A549 (cell line): ENCODE data around the gene SRGAP1. TPM values are rescaled to one million over a fixed set of nuclear protein-coding genes. Genes with fewer than 3 reads are reported as not detected.

Experiments
- ATAC-seq, 2 experiments: fragments of 200-7000 bp in 1 of 2; fragments of >200 bp in 1 of 2; cut with Nextera tagmentation in 1 of 2; cut with Tn5 transposase in 1 of 2; 3 replicates each; pipeline versions ENCODE4 v1.8.0 to v1.9.1; 2018 to 2020; ENCODE audit warnings: mild to moderate bottlenecking in 1 of 2, moderate library complexity in 1 of 2
- CTCF ChIA-PET: fragments of 300-600 bp; sonication (Branson Sonifier 250); formaldehyde crosslinking; extraction: SDS; loops from one replicate; lab custom pipeline; 2021; ENCODE audit warnings: antibody characterized with exemption, inconsistent platforms; lab: Yijun Ruan, JAX
- POLR2A ChIA-PET: fragments of 350-600 bp; formaldehyde crosslinking; extraction: SDS; loops from one replicate; lab custom pipeline; 2021; ENCODE audit warnings: antibody characterized with exemption, inconsistent platforms; lab: Yijun Ruan, JAX
- DNase-seq, 2 experiments: peaks; one replicate each; pipeline versions ENCODE4 v3.0.0 to v3.0.0-alpha.2; 2011 to 2016; ENCODE audit warnings: low read depth in 1 of 2, low spot score in 1 of 2
- FAIRE-seq: peaks from 2 replicates; lab custom pipeline; 2011; peaks lifted over from hg19 to GRCh38; lab: Jason Lieb, UNC
- H3K27ac ChIP-seq, 2 experiments: fragments of >200 bp; sonication (Bioruptor Twin); formaldehyde crosslinking; 3 replicates each; pipeline ENCODE4 v1.5.1; 2016 to 2017
- H3K4me1 ChIP-seq: fragments of >200 bp; sonication (Bioruptor Twin); formaldehyde crosslinking; 3 replicates; pipeline ENCODE4 v1.6.1; 2016
- H3K4me2 ChIP-seq: fragments of >200 bp; sonication (Bioruptor Twin); formaldehyde crosslinking; 3 replicates; pipeline ENCODE4 v1.6.1; 2016
- H3K4me3 ChIP-seq: fragments of >200 bp; sonication (Bioruptor Twin); formaldehyde crosslinking; 3 replicates; pipeline ENCODE4 v1.5.1; 2016
- H3K9me3 ChIP-seq: fragments of >200 bp; sonication (Bioruptor Twin); formaldehyde crosslinking; 3 replicates; pipeline ENCODE4 v1.6.1; 2016
- ATOH8 ChIP-seq: fragments of 250-450 bp; sonication (Bioruptor Pico); IDR thresholded peaks from 2 replicates; pipeline ENCODE4 v1.5.0; 2020; ENCODE audit warnings: low read depth, mild to moderate bottlenecking, moderate library complexity
- BHLHE40 ChIP-seq: IDR thresholded peaks from 2 replicates; pipeline ENCODE4 v1.6.1; 2012; ENCODE audit warnings: low read depth, low read length, inconsistent platforms
- CTCF ChIP-seq: fragments of >200 bp; sonication (Bioruptor Twin); formaldehyde crosslinking; IDR thresholded peaks from 3 replicates; pipeline ENCODE4 v1.5.1; 2016
- EHF ChIP-seq: fragments of 250-450 bp; sonication (Bioruptor Pico); IDR thresholded peaks from 2 replicates; pipeline ENCODE4 v1.5.0; 2020; ENCODE audit warnings: mild to moderate bottlenecking
- EHMT2 ChIP-seq: fragments of 200-600 bp; sonication (generic); IDR thresholded peaks from 2 replicates; pipeline ENCODE4 v1.6.1; 2016; ENCODE audit warnings: antibody characterized with exemption, low read depth, mild to moderate bottlenecking, moderate library complexity
- ESRRA ChIP-seq: fragments of 150-350 bp; IDR thresholded peaks from 2 replicates; pipeline ENCODE4 v1.6.1; 2014; ENCODE audit warnings: mild to moderate bottlenecking, low read length, borderline replicate concordance
- FOSB ChIP-seq: fragments of 250-450 bp; sonication (Bioruptor Pico); IDR thresholded peaks from 2 replicates; pipeline ENCODE4 v1.5.0; 2020; ENCODE audit warnings: mild to moderate bottlenecking, moderate library complexity
- FOXS1 ChIP-seq: fragments of 250-450 bp; sonication (Bioruptor Pico); IDR thresholded peaks from 2 replicates; pipeline ENCODE4 v1.5.0; 2020; ENCODE audit warnings: mild to moderate bottlenecking, moderate library complexity
- HES2 ChIP-seq: fragments of >200 bp; sonication (Bioruptor Twin); formaldehyde crosslinking; IDR thresholded peaks from 2 replicates; pipeline ENCODE4 v1.6.1; 2016
- HEYL ChIP-seq: fragments of 250-450 bp; sonication (Bioruptor Pico); IDR thresholded peaks from 2 replicates; pipeline ENCODE4 v1.8.0; 2021; ENCODE audit warnings: mild to moderate bottlenecking, moderate library complexity
- HOXB5 ChIP-seq: fragments of 250-450 bp; sonication (Bioruptor Pico); IDR thresholded peaks from 2 replicates; pipeline ENCODE4 v1.5.0; 2020; ENCODE audit warnings: mild to moderate bottlenecking, moderate library complexity
- KDM5A ChIP-seq: fragments of 200-600 bp; sonication (generic); IDR thresholded peaks from 2 replicates; pipeline ENCODE4 v1.6.1; 2016; ENCODE audit warnings: antibody characterized with exemption, mild to moderate bottlenecking
- MAZ ChIP-seq: fragments of 150-350 bp; IDR thresholded peaks from 2 replicates; pipeline ENCODE4 v1.6.1; 2014; ENCODE audit warnings: antibody characterized with exemption, low read depth, low read length, borderline replicate concordance
- MYC ChIP-seq: IDR thresholded peaks from 2 replicates; pipeline ENCODE4 v1.6.1; 2012; ENCODE audit warnings: mild to moderate bottlenecking, inconsistent platforms, low read length, improper control_type of control experiment, borderline replicate concordance
- PBX3 ChIP-seq: IDR thresholded peaks from 2 replicates; pipeline ENCODE4 v1.6.1; 2012
- PHF8 ChIP-seq: fragments of 200-600 bp; sonication (generic); IDR thresholded peaks from 2 replicates; pipeline ENCODE4 v1.6.1; 2016; ENCODE audit warnings: low read depth, mild to moderate bottlenecking, antibody characterized with exemption, moderate library complexity, borderline replicate concordance
- POLR2A ChIP-seq: IDR thresholded peaks from 2 replicates; pipeline ENCODE4 v1.6.1; 2012; ENCODE audit warnings: mild to moderate bottlenecking, low read length
- POLR2AphosphoS2 ChIP-seq: conservative IDR thresholded peaks from 2 replicates; pipeline ENCODE4 v1.6.1; 2012; ENCODE audit warnings: low read length, improper control_type of control experiment, inconsistent platforms
- RARB ChIP-seq: fragments of 250-450 bp; sonication (Bioruptor Pico); IDR thresholded peaks from 2 replicates; pipeline ENCODE4 v1.8.0; 2021; ENCODE audit warnings: mild to moderate bottlenecking, moderate library complexity
- RFX5 ChIP-seq: fragments of 450-650 bp; IDR thresholded peaks from 2 replicates; pipeline ENCODE4 v1.7.1; 2014; ENCODE audit warnings: antibody characterized with exemption, mild to moderate bottlenecking, moderate library complexity
- SMC3 ChIP-seq: fragments of >200 bp; sonication (Bioruptor Twin); formaldehyde crosslinking; IDR thresholded peaks from 3 replicates; pipeline ENCODE4 v1.6.1; 2018; ENCODE audit warnings: inconsistent platforms
- SREBF2 ChIP-seq: fragments of 450-650 bp; IDR thresholded peaks from 2 replicates; pipeline ENCODE4 v1.6.1; 2014; ENCODE audit warnings: mild to moderate bottlenecking, moderate library complexity
- TFCP2L1 ChIP-seq: fragments of 250-450 bp; sonication (Bioruptor Pico); IDR thresholded peaks from 2 replicates; pipeline ENCODE4 v1.5.0; 2021; ENCODE audit warnings: mild to moderate bottlenecking
- ZNF302 ChIP-seq: fragments of 250-450 bp; sonication (Bioruptor Pico); IDR thresholded peaks from 2 replicates; pipeline ENCODE4 v1.9.0; 2021; ENCODE audit warnings: inconsistent platforms, mild to moderate bottlenecking, moderate library complexity
- ZSCAN20 ChIP-seq: fragments of 250-450 bp; sonication (Bioruptor Pico); IDR thresholded peaks from 2 replicates; pipeline ENCODE4 v1.8.0; 2022; ENCODE audit warnings: mild to moderate bottlenecking, moderate library complexity
- WGBS: methylation state at CpG from one replicate; pipeline ENCODE4 v1.1.6; 2017; ENCODE audit errors: missing lambda C conversion rate; 5-methylcytosine and 5-hydroxymethylcytosine counted together
- polyA plus RNA-seq, 4 experiments: library from polyadenylated mRNA; depleted of rRNA in 3 of 4; stranded (reverse); fragments of >200 nt; fragmentation: RNase III in 1 of 4; extraction: RNeasy Plus Mini Kit Qiagen cat#74134 plus additional on column Dnase treatment in 1 of 4; gene quantifications; 2 replicates in 3 of 4; 3 replicates in 1 of 4; pipeline ENCODE4 v1.2.3, GENCODE V29; 2011 to 2017
- TF ChIP-seq, protein P1 (sequence below): fragments of >200 bp; sonication (Bioruptor Twin); formaldehyde crosslinking; IDR thresholded peaks from 3 replicates; pipeline ENCODE4 v1.6.1; 2016
- TF ChIP-seq, protein P2 (sequence below): fragments of 150-350 bp; IDR thresholded peaks from 2 replicates; pipeline ENCODE4 v1.6.1; 2014; ENCODE audit warnings: low read depth, mild to moderate bottlenecking, low read length

SRGAP1 gene
- polyA plus RNA-seq, 2 of the 4 experiments (the other 2 are of a cell fraction) = 7.9 to 22.9 TPM

DNA sequence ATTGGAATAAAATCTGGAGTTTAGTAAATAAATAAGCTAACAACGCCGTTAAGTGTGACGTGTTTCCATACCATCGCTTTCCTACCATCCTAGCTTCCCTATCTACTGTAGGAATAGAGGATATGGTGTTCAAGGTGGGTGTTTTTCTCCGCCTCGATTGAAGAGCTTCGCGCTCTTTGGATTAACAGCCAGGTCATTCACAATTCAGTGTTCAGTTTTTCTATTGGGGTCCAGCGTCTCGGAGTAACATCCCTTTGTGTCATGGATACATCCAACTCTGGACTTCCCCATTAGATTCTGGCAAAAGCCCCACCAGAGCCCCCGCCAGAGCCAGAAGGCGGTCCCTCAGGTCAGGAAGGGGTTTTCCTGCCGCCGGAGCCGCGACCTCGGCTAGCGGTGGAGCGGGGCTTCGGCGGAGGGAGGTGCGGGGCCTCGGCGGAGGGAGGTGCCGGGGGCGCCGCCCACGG lies 1.2 kb upstream of the SRGAP1 start:
- H3K4me3 ChIP-seq = peak overlapping the region; percentile 88
- DNase-seq (no peak), FAIRE-seq (no peak), ATAC-seq (no peak; a peak in 1 of 6 replicates)
- peak overlapping the region; percentile 97 to 98 for H3K27ac ChIP-seq
- WGBS = 15% methylated on average over 12 of the region's 28 CpGs
- ChIA-PET CTCF (interaction anchor here (0.6 to 14.3 kb wide), 81 partner anchors 10 to 548 kb away, joined by 3 to 206 read pairs (median 6); partner anchors contain the start of genes C12orf56 and KICS2), POLR2A (interaction anchor here (0.9 to 3.0 kb wide), 6 partner anchors 47 to 561 kb away, joined by 3 to 23 read pairs (median 9); partner anchors contain the start of genes KICS2 and XPOT)
- peak; percentile 48 for TF ChIP-seq POLR2A
- TF ChIP-seq ATOH8 (CRISPR knock-in tag) = no peak
- no peak for TF ChIP-seq FOXS1 (CRISPR knock-in tag)
- TF ChIP-seq HEYL (CRISPR knock-in tag) = no peak
- peak; percentile 33; the same call in 1 of the 2 replicates for TF ChIP-seq PHF8
- H3K9me3 ChIP-seq = no peaks in the 10 kb centered on the region
- peak overlapping the region; percentile 78 for H3K4me2 ChIP-seq
- H3K4me1 ChIP-seq = peaks cover 21% of the 10 kb centered on the region

GRCh38 chr12:63843721-63844390 lies 644 bp upstream of the SRGAP1 start:
- Histone ChIP-seq H3K27ac (peak overlapping the region; percentile 97 to 98), H3K4me2 (peak overlapping the region; percentile 78), H3K9me3 (no peaks in the 10 kb centered on the region), H3K4me3 (peak overlapping the region; percentile 88), H3K4me1 (peaks cover 27% of the 10 kb centered on the region)
- peak; percentile 90 to 93 for ATAC-seq
- ChIA-PET CTCF (interaction anchor here (0.6 to 14.3 kb wide), 104 partner anchors 10 to 612 kb away, joined by 3 to 206 read pairs (median 5); partner anchors contain the start of genes C12orf56 and KICS2), POLR2A (interaction anchor here (0.6 to 3.0 kb wide), 8 partner anchors 46 to 560 kb away, joined by 3 to 23 read pairs (median 4); partner anchors contain the start of genes KICS2 and XPOT)
- FAIRE-seq = no peak
- peak; percentile 92 to 97 for DNase-seq
- 0% methylated on average over 2 of the region's 80 CpGs for WGBS
- TF ChIP-seq PBX3 (peak; percentile 94), MAZ (0 out of 2 replicates have a peak, but pooled peaks have one; percentile 14), ESRRA (no peak), BHLHE40 (0 out of 2 replicates have a peak, but pooled peaks have one; percentile 68), RARB (no peak), SMC3 (peak; percentile 99), EHF (CRISPR knock-in tag) (no peak), HES2 (no peak), HOXB5 (peak; percentile 79; the same call in 1 of the 2 replicates), PHF8 (no peak), KDM5A (peak; percentile 34; the same call in 1 of the 2 replicates), ZNF302 (CRISPR knock-in tag) (no peak), SREBF2 (no peak), ZSCAN20 (CRISPR knock-in tag) (no peak), POLR2AphosphoS2 (no peak), MYC (peak; percentile 99), FOSB (no peak), RFX5 (no peak), ATOH8 (CRISPR knock-in tag) (no peak), CTCF (peak; percentile 98), FOXS1 (CRISPR knock-in tag) (no peak), TFCP2L1 (CRISPR knock-in tag) (no peak), EHMT2 (no peak), POLR2A (no peak)
- TF ChIP-seq, protein P1, sequence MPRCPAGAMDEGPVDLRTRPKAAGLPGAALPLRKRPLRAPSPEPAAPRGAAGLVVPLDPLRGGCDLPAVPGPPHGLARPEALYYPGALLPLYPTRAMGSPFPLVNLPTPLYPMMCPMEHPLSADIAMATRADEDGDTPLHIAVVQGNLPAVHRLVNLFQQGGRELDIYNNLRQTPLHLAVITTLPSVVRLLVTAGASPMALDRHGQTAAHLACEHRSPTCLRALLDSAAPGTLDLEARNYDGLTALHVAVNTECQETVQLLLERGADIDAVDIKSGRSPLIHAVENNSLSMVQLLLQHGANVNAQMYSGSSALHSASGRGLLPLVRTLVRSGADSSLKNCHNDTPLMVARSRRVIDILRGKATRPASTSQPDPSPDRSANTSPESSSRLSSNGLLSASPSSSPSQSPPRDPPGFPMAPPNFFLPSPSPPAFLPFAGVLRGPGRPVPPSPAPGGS = peak; percentile 13; the same call in 1 of the 3 replicates
- TF ChIP-seq, protein P2, sequence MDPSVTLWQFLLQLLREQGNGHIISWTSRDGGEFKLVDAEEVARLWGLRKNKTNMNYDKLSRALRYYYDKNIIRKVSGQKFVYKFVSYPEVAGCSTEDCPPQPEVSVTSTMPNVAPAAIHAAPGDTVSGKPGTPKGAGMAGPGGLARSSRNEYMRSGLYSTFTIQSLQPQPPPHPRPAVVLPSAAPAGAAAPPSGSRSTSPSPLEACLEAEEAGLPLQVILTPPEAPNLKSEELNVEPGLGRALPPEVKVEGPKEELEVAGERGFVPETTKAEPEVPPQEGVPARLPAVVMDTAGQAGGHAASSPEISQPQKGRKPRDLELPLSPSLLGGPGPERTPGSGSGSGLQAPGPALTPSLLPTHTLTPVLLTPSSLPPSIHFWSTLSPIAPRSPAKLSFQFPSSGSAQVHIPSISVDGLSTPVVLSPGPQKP = no peak
